ENCODE data around the gene SGSM1.

GRCh38 chr22:24763872-24764485, 42.0 kb upstream of the SGSM1 start:
- TF ChIP-seq CTCF (IDR thresholded peaks at IDR 0.05) (no peak), POLR2A (IDR thresholded peaks at IDR 0.05) (no peak), POLR2AphosphoS5 (IDR thresholded peaks at IDR 0.05) (no peak)

Measured in breast epithelium (tissue), 3 donors.